ENCODE measurements around the gene GNL1. TPM values are rescaled to one million over a fixed set of nuclear protein-coding genes. Genes with fewer than 3 reads are reported as not detected.
A peak's percentile ranks its signal among the peaks of the same experiment; 100 is the strongest.

Gene GNL1
- total and polyA plus RNA-seq, 9 of the 15 experiments (the other 6 are each of a cell fraction or from before 2014, with no cell fraction given): 0.73 to 112 (median 58.0) TPM

GRCh38 chr6:30554962-30555815 lies 1.1 kb downstream of the GNL1 start (continued):
- TF ChIP-seq, protein P1, sequence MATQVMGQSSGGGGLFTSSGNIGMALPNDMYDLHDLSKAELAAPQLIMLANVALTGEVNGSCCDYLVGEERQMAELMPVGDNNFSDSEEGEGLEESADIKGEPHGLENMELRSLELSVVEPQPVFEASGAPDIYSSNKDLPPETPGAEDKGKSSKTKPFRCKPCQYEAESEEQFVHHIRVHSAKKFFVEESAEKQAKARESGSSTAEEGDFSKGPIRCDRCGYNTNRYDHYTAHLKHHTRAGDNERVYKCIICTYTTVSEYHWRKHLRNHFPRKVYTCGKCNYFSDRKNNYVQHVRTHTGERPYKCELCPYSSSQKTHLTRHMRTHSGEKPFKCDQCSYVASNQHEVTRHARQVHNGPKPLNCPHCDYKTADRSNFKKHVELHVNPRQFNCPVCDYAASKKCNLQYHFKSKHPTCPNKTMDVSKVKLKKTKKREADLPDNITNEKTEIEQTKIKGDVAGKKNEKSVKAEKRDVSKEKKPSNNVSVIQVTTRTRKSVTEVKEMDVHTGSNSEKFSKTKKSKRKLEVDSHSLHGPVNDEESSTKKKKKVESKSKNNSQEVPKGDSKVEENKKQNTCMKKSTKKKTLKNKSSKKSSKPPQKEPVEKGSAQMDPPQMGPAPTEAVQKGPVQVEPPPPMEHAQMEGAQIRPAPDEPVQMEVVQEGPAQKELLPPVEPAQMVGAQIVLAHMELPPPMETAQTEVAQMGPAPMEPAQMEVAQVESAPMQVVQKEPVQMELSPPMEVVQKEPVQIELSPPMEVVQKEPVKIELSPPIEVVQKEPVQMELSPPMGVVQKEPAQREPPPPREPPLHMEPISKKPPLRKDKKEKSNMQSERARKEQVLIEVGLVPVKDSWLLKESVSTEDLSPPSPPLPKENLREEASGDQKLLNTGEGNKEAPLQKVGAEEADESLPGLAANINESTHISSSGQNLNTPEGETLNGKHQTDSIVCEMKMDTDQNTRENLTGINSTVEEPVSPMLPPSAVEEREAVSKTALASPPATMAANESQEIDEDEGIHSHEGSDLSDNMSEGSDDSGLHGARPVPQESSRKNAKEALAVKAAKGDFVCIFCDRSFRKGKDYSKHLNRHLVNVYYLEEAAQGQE (IDR thresholded peaks at IDR 0.05; ENCODE audit: borderline replicate concordance): 0 out of 2 replicates have a peak, but pooled peaks have one; percentile 4
- TF ChIP-seq, protein P1 (CRISPR knock-in tag; IDR thresholded peaks at IDR 0.05; ENCODE audit: low read depth): no peak
- TF ChIP-seq ELF1 (tag; IDR thresholded peaks at IDR 0.05) (peak; percentile 82), HDGF (IDR thresholded peaks at IDR 0.05) (peak; percentile 17; the same call in 1 of the 2 replicates), KLF16 (IDR thresholded peaks at IDR 0.05) (no peak), MBD2 (IDR thresholded peaks at IDR 0.05; ENCODE audit: borderline replicate concordance, low read depth) (no peak), ZKSCAN3 (CRISPR knock-in tag; IDR thresholded peaks at IDR 0.05) (no peak), XRCC4 (IDR thresholded peaks at IDR 0.05; ENCODE audit: extremely low read depth, insufficient read depth, insufficient read length) (no peak), SMAD1 (IDR thresholded peaks at IDR 0.05; ENCODE audit: low read depth, low read length, partially characterized antibody) (no peak), POLR2B (IDR thresholded peaks at IDR 0.05; ENCODE audit: low read depth, partially characterized antibody) (no peak), ZNF717 (CRISPR knock-in tag; IDR thresholded peaks at IDR 0.05) (no peak)
- TF ChIP-seq, protein P2, sequence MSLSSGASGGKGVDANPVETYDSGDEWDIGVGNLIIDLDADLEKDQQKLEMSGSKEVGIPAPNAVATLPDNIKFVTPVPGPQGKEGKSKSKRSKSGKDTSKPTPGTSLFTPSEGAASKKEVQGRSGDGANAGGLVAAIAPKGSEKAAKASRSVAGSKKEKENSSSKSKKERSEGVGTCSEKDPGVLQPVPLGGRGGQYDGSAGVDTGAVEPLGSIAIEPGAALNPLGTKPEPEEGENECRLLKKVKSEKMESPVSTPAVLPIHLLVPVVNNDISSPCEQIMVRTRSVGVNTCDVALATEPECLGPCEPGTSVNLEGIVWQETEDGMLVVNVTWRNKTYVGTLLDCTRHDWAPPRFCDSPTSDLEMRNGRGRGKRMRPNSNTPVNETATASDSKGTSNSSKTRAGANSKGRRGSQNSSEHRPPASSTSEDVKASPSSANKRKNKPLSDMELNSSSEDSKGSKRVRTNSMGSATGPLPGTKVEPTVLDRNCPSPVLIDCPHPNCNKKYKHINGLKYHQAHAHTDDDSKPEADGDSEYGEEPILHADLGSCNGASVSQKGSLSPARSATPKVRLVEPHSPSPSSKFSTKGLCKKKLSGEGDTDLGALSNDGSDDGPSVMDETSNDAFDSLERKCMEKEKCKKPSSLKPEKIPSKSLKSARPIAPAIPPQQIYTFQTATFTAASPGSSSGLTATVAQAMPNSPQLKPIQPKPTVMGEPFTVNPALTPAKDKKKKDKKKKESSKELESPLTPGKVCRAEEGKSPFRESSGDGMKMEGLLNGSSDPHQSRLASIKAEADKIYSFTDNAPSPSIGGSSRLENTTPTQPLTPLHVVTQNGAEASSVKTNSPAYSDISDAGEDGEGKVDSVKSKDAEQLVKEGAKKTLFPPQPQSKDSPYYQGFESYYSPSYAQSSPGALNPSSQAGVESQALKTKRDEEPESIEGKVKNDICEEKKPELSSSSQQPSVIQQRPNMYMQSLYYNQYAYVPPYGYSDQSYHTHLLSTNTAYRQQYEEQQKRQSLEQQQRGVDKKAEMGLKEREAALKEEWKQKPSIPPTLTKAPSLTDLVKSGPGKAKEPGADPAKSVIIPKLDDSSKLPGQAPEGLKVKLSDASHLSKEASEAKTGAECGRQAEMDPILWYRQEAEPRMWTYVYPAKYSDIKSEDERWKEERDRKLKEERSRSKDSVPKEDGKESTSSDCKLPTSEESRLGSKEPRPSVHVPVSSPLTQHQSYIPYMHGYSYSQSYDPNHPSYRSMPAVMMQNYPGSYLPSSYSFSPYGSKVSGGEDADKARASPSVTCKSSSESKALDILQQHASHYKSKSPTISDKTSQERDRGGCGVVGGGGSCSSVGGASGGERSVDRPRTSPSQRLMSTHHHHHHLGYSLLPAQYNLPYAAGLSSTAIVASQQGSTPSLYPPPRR (CRISPR knock-in tag; IDR thresholded peaks at IDR 0.05; ENCODE audit: borderline replicate concordance): 0 out of 2 replicates have a peak, but pooled peaks have one; percentile 69

Data from K562 (cell line).